ENCODE measurements around the gene ADARB2.

ADARB2 gene

GRCh38 chr10:1613511-1613910 is 123.8 kb downstream of the ADARB2 start:
- Mint-ChIP-seq H3K9me3 (no peaks in the 10 kb centered on the region), H3K27ac (no peak overlapping the region), H3K36me3 (no peaks in the 10 kb centered on the region), H3K27me3 (peaks cover 8% of the 10 kb centered on the region), H3K4me3 (no peak overlapping the region), H3K4me1 (peaks cover 7% of the 10 kb centered on the region)

GRCh38 chr10:1612908-1613307 is 124.4 kb downstream of the ADARB2 start:
- Mint-ChIP-seq H3K4me1 (peaks cover 11% of the 10 kb centered on the region), H3K36me3 (no peaks in the 10 kb centered on the region), H3K27me3 (peaks cover 9% of the 10 kb centered on the region), H3K9me3 (no peaks in the 10 kb centered on the region), H3K27ac (no peak overlapping the region), H3K4me3 (no peak overlapping the region)

GRCh38 chr10:1611936-1612550 is 125.3 kb downstream of the ADARB2 start:
- Mint-ChIP-seq H3K27me3 (peaks cover 11% of the 10 kb centered on the region), H3K27ac (no peak overlapping the region), H3K4me3 (no peak overlapping the region), H3K4me1 (peaks cover 11% of the 10 kb centered on the region), H3K36me3 (no peaks in the 10 kb centered on the region), H3K9me3 (no peaks in the 10 kb centered on the region)

GRCh38 chr10:1610986-1611770 is 126.1 kb downstream of the ADARB2 start:
- Mint-ChIP-seq H3K4me1 (peaks cover 11% of the 10 kb centered on the region), H3K27ac (no peak overlapping the region), H3K27me3 (peaks cover 15% of the 10 kb centered on the region), H3K9me3 (no peaks in the 10 kb centered on the region), H3K4me3 (no peak overlapping the region), H3K36me3 (no peaks in the 10 kb centered on the region)

GRCh38 chr10:1609648-1609970 is 127.7 kb downstream of the ADARB2 start:
- Mint-ChIP-seq H3K36me3 (no peaks in the 10 kb centered on the region), H3K27ac (no peak overlapping the region), H3K4me1 (peaks cover 11% of the 10 kb centered on the region), H3K4me3 (no peak overlapping the region), H3K9me3 (no peaks in the 10 kb centered on the region), H3K27me3 (peaks cover 15% of the 10 kb centered on the region)

- H3K36me3 Mint-ChIP-seq: no peaks in the 10 kb centered on the region
- H3K4me3 Mint-ChIP-seq: no peak overlapping the region
- no peaks in the 10 kb centered on the region for H3K9me3 Mint-ChIP-seq
- H3K27me3 Mint-ChIP-seq: peaks cover 15% of the 10 kb centered on the region
- H3K4me1 Mint-ChIP-seq: peaks cover 11% of the 10 kb centered on the region
- no peak overlapping the region for H3K27ac Mint-ChIP-seq
Observed at GRCh38 chr10:1608851-1609647, 128.3 kb downstream of the ADARB2 start.

- H3K4me1 Mint-ChIP-seq: peaks cover 11% of the 10 kb centered on the region
- H3K4me3 Mint-ChIP-seq: no peak overlapping the region
- no peaks in the 10 kb centered on the region for H3K9me3 Mint-ChIP-seq
- H3K27me3 Mint-ChIP-seq: peaks cover 13% of the 10 kb centered on the region
- no peaks in the 10 kb centered on the region for H3K36me3 Mint-ChIP-seq
- no peak overlapping the region for H3K27ac Mint-ChIP-seq
Observed at GRCh38 chr10:1608408-1608807, 128.9 kb downstream of the ADARB2 start.

- no peak overlapping the region for H3K4me3 Mint-ChIP-seq
- H3K27me3 Mint-ChIP-seq: peaks cover 13% of the 10 kb centered on the region
- H3K36me3 Mint-ChIP-seq: no peaks in the 10 kb centered on the region
- peaks cover 11% of the 10 kb centered on the region for H3K4me1 Mint-ChIP-seq
- H3K9me3 Mint-ChIP-seq: no peaks in the 10 kb centered on the region
- no peak overlapping the region for H3K27ac Mint-ChIP-seq
Observed at GRCh38 chr10:1607466-1607865, 129.9 kb downstream of the ADARB2 start.

GRCh38 chr10:1605999-1606940 is 131.1 kb downstream of the ADARB2 start:
- Mint-ChIP-seq H3K9me3 (no peaks in the 10 kb centered on the region), H3K36me3 (no peaks in the 10 kb centered on the region), H3K27me3 (peaks cover 13% of the 10 kb centered on the region), H3K27ac (no peak overlapping the region), H3K4me3 (no peak overlapping the region), H3K4me1 (peaks cover 11% of the 10 kb centered on the region)

- Mint-ChIP-seq H3K27me3 (peaks cover 13% of the 10 kb centered on the region), H3K4me3 (no peak overlapping the region), H3K9me3 (no peaks in the 10 kb centered on the region), H3K36me3 (no peaks in the 10 kb centered on the region), H3K4me1 (peaks cover 11% of the 10 kb centered on the region), H3K27ac (no peak overlapping the region)
Observed at GRCh38 chr10:1605121-1605520, 132.2 kb downstream of the ADARB2 start.

GRCh38 chr10:1604246-1604645 is 133.1 kb downstream of the ADARB2 start:
- Mint-ChIP-seq H3K9me3 (no peaks in the 10 kb centered on the region), H3K27me3 (peaks cover 9% of the 10 kb centered on the region)

GRCh38 chr10:1603181-1603580 is 134.1 kb downstream of the ADARB2 start:
- Mint-ChIP-seq H3K4me3 (no peak overlapping the region), H3K9me3 (no peaks in the 10 kb centered on the region), H3K27me3 (peaks cover 6% of the 10 kb centered on the region), H3K36me3 (no peaks in the 10 kb centered on the region), H3K27ac (no peak overlapping the region), H3K4me1 (peaks cover under 1% of the 10 kb centered on the region)

More at GRCh38 chr10:1604246-1604645, 133.1 kb downstream of the ADARB2 start:
- H3K27ac Mint-ChIP-seq: no peak overlapping the region
- no peak overlapping the region for H3K4me3 Mint-ChIP-seq
- peaks cover 9% of the 10 kb centered on the region for H3K4me1 Mint-ChIP-seq
- no peaks in the 10 kb centered on the region for H3K36me3 Mint-ChIP-seq

GRCh38 chr10:1602037-1602484 is 135.3 kb downstream of the ADARB2 start:
- H3K4me3 Mint-ChIP-seq: no peak overlapping the region
- H3K27ac Mint-ChIP-seq: no peak overlapping the region
- peaks cover 4% of the 10 kb centered on the region for H3K27me3 Mint-ChIP-seq
- no peaks in the 10 kb centered on the region for H3K36me3 Mint-ChIP-seq
- no peaks in the 10 kb centered on the region for H3K9me3 Mint-ChIP-seq
- no peaks in the 10 kb centered on the region for H3K4me1 Mint-ChIP-seq

GRCh38 chr10:1601406-1601805 is 135.9 kb downstream of the ADARB2 start:
- H3K9me3 Mint-ChIP-seq: no peaks in the 10 kb centered on the region
- no peak overlapping the region for H3K4me3 Mint-ChIP-seq
- no peak overlapping the region for H3K27ac Mint-ChIP-seq
- no peaks in the 10 kb centered on the region for H3K4me1 Mint-ChIP-seq
- H3K36me3 Mint-ChIP-seq: no peaks in the 10 kb centered on the region
- peaks cover under 1% of the 10 kb centered on the region for H3K27me3 Mint-ChIP-seq

- H3K27ac Mint-ChIP-seq: no peak overlapping the region
- H3K27me3 Mint-ChIP-seq: no peaks in the 10 kb centered on the region
- no peaks in the 10 kb centered on the region for H3K36me3 Mint-ChIP-seq
- no peaks in the 10 kb centered on the region for H3K9me3 Mint-ChIP-seq
- no peak overlapping the region for H3K4me3 Mint-ChIP-seq
- H3K4me1 Mint-ChIP-seq: no peaks in the 10 kb centered on the region
Observed at GRCh38 chr10:1600861-1601260, 136.5 kb downstream of the ADARB2 start.
